ENCODE measurements around the gene OMG. TPM values are rescaled to one million over a fixed set of nuclear protein-coding genes. Genes with fewer than 3 reads are reported as not detected.
"Not testable (repeated sequence)": the region's sequence is repeated elsewhere in the genome, so short reads cannot be mapped to it uniquely, and the experiment has no call there.

The OMG gene
- total and polyA plus RNA-seq, 8 donors = 0.27 to 0.38 (median 0.34) TPM; not detected in 5

- peak within 1 kb of the TSS in 2 of 4 donors; percentile 12 to 30 for H3K27ac ChIP-seq
These were observed 17.1 kb upstream of the OMG start, which contains the start of gene EVI2B for GRCh38 chr17:31313982-31314781. EVI2B (minus strand) TSS chr17:31314054; CDS start chr17:31305609, 8,445 bp downstream.

GRCh38 chr17:31312223-31312622, 15.2 kb upstream of the OMG start:
- H3K36me3 ChIP-seq; H3K9me3 ChIP-seq; H3K27me3 ChIP-seq; FAIRE-seq; H3K4me3 ChIP-seq; intact Hi-C loops (cut with DNase I); ATAC-seq; DNase-seq: not testable (repeated sequence)
- H3K4me1 ChIP-seq = peaks cover 0 to 12% (median 0%) of the 10 kb centered on the region in 3 donors
- 81 to 85% methylated on average over 6 to 7 of the region's 7 CpGs for WGBS, 2 donors
- peak overlapping the region in 1 of 4 donors; percentile 39 for H3K27ac ChIP-seq

More at GRCh38 chr17:31313982-31314781, 17.1 kb upstream of the OMG start, which contains the start of gene EVI2B:
- no peaks in the 10 kb centered on the region for H3K27me3 ChIP-seq
- DNase-seq = no peak
- WGBS, 2 donors = 89 to 90% methylated on average over 3 of the region's 3 CpGs
- H3K4me1 ChIP-seq = peaks cover 0 to 12% (median 3%) of the 10 kb centered on the region in 3 donors
- ATAC-seq = peak in 3 of 4 donors; percentile 30 to 48 (median 47)
- no peaks in the 10 kb centered on the region for H3K36me3 ChIP-seq
- no peaks in the 10 kb centered on the region for H3K9me3 ChIP-seq
- TF ChIP-seq, protein P1, sequence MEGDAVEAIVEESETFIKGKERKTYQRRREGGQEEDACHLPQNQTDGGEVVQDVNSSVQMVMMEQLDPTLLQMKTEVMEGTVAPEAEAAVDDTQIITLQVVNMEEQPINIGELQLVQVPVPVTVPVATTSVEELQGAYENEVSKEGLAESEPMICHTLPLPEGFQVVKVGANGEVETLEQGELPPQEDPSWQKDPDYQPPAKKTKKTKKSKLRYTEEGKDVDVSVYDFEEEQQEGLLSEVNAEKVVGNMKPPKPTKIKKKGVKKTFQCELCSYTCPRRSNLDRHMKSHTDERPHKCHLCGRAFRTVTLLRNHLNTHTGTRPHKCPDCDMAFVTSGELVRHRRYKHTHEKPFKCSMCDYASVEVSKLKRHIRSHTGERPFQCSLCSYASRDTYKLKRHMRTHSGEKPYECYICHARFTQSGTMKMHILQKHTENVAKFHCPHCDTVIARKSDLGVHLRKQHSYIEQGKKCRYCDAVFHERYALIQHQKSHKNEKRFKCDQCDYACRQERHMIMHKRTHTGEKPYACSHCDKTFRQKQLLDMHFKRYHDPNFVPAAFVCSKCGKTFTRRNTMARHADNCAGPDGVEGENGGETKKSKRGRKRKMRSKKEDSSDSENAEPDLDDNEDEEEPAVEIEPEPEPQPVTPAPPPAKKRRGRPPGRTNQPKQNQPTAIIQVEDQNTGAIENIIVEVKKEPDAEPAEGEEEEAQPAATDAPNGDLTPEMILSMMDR (IDR thresholded peaks at IDR 0.05) = no peak
- intact Hi-C loops (cut with DNase I) = no loop called here
- peak within 1 kb of the TSS in 1 of 4 donors; percentile 1 for H3K4me3 ChIP-seq
- FAIRE-seq = peak; percentile 68

- no peaks in the 10 kb centered on the region for H3K9me3 ChIP-seq
These were observed 14.5 kb upstream of the OMG start for GRCh38 chr17:31311526-31311925.

DNA sequence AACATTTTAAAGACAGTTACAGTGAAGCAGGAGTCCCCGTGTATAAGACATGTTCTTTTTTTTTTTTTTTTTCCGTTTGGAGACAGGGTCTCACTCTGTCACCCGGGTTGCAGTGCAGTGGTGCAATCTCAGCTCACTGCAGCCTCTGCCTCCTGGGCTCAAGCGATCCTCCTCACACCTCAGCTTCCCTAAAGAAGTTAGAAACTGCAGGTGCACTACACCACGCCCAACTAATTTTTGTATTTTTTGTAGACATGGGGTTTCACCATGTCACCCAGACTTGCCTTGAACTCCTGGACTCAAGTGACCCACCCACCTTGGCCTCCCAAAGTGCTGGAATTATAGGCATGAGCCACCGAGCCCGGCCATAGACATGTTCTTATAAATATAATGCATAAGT, 13.8 kb upstream of the OMG start:
- TF ChIP-seq, protein P1 (IDR thresholded peaks at IDR 0.05) = no peak
- peak overlapping the region in 1 of 4 donors; percentile 39 for H3K27ac ChIP-seq
- DNase-seq (no peak), ATAC-seq (no peak), FAIRE-seq (no peak)
- H3K4me1 ChIP-seq = peaks cover 0 to 1% (median 0%) of the 10 kb centered on the region in 3 donors
- no peaks in the 10 kb centered on the region for H3K27me3 ChIP-seq
- H3K9me3 ChIP-seq = no peaks in the 10 kb centered on the region
- H3K36me3 ChIP-seq = no peaks in the 10 kb centered on the region
- H3K4me3 ChIP-seq = peak overlapping the region in 1 of 4 donors; percentile 3
- intact Hi-C loops (cut with DNase I) = no loop called here
- WGBS, 2 donors = 86% methylated on average over 7 of the region's 7 CpGs

More at GRCh38 chr17:31311526-31311925, 14.5 kb upstream of the OMG start:
- intact Hi-C loops (cut with DNase I) = no loop called here
- H3K27ac ChIP-seq = peak overlapping the region in 1 of 4 donors; percentile 39
- DNase-seq (no peak), FAIRE-seq (no peak), ATAC-seq (no peak)
- TF ChIP-seq, protein P1 (IDR thresholded peaks at IDR 0.05) = no peak
- H3K4me3 ChIP-seq = no peak overlapping the region
- H3K36me3 ChIP-seq = no peaks in the 10 kb centered on the region
- 86 to 89% methylated on average over 3 of the region's 3 CpGs for WGBS, 2 donors
- no peaks in the 10 kb centered on the region for H3K27me3 ChIP-seq
- peaks cover 0 to 8% (median 0%) of the 10 kb centered on the region in 3 donors for H3K4me1 ChIP-seq

DNA sequence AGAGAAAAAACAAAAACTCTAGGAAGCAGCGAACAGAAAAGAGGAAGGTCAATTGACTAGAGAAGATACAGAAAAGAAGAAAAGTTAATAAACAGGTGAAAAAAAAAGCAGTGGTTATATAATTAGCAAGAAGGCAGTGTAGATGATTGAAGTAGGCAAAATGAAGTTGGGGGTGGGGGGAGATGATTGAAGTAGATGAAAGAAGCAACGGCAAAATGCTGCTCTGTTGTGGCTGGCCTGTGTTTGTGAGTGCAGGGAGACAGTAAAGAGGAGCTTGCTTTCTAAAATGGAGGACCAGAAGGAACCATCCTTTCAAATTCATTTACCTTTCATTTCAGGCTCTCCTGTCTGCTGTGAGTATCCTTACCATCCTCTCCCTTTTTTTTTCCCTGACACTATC, 13.2 kb upstream of the OMG start:
- Histone ChIP-seq H3K4me1 (no peaks in the 10 kb centered on the region), H3K36me3 (no peaks in the 10 kb centered on the region), H3K9me3 (no peaks in the 10 kb centered on the region), H3K4me3 (peak overlapping the region in 1 of 4 donors; percentile 3), H3K27me3 (no peaks in the 10 kb centered on the region), H3K27ac (peak overlapping the region in 1 of 4 donors; percentile 16)
- intact Hi-C loops (cut with DNase I) = no loop called here
- peak in 1 of 4 donors; percentile 14 for ATAC-seq
- TF ChIP-seq, protein P1 (IDR thresholded peaks at IDR 0.05) = no peak
- 39 to 80% methylated on average over 2 of the region's 2 CpGs for WGBS, 2 donors
- DNase-seq = no peak
- no peak for FAIRE-seq
